NCI-H1436 treated with DMSO at 0.1 percent for 48 hours (cell line): ENCODE results near the gene GAS7.
"Not testable (repeated sequence)": the region's sequence is repeated elsewhere in the genome, so short reads cannot be mapped to it uniquely, and the experiment has no call there.

Source experiments
- DNase-seq: peaks from one replicate; lab custom pipeline; 2025; lab: John Stamatoyannopoulos, UW

The GAS7 gene

DNA sequence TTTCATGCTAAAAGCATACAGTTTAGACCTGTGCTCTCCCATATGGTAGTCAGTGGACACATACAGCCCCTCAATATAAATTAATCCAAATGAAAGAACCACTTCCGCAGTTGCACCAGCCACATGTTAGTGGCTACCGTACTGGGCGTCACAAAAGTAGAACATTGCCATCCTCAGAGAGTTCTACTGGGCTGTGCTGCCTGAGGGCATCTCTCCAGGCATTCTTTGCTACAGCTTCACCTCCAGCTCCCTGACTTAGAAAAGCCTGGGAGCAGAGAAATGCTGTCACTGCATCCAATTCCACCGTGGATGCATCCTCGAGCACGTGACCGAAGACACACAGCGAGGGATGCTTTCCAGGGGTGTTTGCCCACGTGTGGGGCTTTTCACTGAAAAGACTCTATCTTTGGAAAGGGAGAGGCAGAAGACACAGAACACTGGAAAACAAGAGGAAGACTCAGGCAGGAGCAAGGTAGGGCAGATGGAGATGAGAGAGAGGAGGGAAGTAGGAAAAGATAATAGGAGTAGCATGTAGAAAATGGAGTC is 86.4 kb downstream of the GAS7 start:
- no peak for DNase-seq

DNA sequence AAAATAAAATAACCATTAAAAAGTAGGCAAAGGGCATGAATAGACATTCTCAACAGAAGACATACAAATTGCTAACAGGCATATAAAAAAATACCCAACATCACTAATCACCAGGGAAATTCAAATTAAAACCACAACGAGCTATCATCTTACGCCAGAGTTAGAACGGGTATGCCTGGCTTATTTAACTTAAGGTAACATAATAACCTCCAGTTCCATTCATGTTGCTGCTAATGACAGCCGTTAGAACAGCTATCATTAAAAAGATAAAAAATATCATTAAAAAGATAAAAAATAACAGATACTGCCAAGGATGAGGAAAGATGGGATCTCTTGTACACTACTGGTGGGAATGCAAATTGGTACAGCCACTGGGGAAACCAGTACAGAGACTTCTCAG is 89.3 kb downstream of the GAS7 start:
- no peak for DNase-seq

DNA sequence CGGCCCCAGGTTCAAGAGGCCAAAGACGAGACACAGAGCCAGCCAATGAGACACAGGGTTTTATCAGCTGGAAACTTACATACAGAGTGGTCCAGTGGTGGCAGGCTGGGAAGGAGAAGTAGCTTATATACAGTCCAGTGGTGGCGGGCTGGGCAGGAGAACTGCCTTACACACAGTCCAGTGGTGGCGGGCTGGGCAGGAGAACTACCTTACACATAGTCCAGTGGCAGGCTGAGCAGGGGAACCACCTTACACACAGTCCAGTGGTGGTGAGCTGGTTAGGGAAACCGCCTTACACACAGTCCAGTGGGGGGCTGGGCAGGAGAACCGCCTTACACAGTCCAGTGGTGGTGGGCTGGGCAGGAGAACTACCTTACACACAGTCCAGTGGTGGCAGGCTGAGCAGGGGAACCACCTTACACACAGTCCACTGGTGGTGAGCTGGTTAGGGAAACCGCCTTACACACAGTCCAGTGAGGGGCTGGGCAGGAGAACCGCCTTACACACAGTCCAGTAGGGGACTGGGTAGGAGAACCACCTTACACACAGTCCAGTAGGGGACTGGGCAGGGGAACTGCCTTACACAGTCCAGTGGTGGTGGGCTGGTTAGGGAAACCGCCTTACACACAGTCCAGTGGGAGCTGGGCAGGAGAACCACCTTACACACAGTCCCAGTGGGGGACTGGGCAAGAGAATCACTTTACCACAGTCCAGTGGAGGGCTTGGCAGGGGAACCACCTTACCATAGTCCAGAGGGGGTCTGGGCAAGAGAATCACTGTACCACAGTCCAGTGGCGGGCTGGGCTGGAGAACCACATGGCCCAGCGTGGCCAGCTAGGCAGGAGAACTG is 90.9 kb downstream of the GAS7 start:
- DNase-seq: no peak

DNA sequence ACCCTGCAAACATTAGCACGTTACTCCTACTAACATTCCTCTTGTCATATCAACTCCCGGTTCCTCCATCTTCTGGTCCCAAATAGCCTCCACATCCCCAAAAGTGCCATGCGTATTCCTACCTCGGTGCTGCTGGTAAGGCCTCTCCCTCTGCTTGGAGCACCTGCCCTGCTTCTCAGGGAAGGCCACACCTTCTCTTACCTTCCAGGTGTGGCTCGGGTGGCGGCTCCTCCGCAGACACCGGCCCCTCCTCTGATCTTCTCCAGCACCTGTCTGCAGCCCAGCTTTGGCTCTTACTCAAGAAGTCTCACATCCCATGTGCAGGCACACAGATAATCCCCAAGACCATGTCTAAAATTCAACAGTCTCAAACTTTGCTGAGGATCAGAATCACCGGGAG is 92.3 kb downstream of the GAS7 start:
- no peak for DNase-seq

DNA sequence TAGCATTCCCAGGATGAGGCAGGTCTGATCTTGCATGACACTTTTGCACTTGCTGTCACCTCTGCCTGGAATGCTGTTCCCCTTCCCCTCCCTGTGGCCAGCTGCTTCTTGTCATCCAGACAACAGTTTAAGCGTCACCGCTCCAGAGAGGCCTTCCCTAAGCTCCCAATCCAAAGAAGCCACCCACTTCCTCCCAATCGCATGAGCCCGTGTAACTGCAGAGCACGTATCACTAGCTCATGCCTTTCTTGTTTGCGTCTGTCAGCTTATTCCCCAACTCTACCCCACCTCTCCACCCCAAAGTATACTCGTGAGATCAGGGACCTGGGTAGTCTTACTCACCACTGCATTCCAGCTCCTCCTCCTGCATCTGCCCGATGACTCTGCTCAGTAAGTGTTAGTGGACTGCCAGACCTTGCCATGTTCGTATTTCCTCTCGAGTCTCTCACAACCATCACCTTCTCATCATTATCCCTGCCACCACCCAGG is 92.8 kb downstream of the GAS7 start:
- DNase-seq: no peak

DNA sequence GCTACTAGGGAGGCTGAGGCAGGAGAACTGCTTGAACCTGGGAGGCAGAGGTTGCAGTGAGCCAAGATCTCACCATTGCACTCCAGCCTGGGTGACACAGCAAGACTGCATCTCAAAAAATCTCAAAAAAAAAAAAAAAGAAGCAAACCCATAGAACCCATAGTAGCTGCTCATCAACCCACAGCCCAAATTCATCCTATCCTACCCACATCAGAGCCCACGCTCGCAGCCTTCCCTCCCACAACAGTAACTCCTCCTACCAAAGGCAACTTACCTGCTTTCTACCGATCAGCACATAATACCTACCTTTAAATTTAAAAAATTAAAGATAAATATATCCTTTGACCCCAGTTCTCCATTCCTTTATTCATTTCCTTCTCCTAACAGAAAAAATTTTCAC is 94.7 kb downstream of the GAS7 start:
- DNase-seq: no peak

DNA sequence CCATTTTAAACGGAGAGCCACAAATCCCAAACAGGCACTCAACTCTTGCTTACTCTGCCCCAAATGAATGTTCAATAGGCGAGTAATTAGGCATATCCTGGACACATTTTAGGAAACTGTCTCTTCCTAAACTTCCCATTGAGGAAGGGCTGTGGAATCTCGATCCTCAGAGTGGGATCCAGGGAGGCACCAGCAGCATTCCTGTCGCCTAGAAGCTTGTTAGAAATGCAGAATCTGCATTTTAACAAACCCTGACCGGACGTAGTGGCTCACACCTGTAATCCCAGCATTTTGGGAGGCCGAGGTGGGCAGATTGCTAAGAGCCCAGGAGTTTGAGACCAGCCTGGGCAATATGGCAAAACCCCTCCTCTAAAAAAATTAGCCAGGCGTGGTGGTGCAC is 95.6 kb downstream of the GAS7 start:
- DNase-seq: no peak

DNA sequence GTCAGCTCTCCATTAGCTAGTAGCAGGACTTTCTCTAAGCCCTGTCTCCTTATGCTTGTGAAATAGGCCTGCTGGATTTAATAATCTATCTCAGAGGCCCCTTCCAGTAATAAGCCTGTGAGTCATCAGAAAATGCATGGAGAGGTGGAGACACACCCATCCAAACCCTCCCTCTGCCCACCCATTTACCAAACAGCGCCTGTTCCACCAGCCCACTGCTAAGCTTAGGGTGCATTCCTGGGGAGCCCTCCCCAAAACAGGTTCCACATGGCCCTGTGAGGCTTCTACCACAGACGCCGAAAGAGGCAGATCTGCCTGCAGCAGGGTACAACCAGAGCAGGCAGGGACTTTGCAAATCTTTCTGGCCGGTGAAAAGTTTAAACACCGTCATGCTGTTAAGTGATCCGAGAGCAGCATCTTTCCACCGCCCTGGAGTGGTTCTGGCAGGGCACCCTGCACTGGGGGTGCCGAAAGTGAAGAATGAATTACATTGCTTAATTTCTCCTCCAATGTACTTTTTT is 99.3 kb downstream of the GAS7 start:
- DNase-seq: no peak

DNA sequence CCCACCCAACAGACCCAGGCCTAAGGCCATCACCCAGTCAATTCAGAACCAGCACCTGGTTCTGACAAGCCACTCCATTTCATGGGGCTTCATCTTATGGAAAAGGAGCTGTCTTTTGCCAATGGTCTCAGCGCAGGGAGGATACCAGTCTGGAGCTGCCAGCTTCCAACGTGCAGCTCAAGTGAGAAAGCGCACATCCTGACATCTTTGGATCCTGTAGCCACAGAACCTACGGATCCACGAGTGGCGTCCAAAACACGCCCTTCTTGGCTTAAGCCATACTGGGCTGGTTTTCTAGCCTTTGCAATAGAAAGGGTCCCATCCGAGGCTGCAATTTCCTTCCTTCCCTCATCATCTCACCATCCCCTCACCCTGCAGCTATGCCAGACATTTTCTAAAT is 101.8 kb downstream of the GAS7 start:
- no peak for DNase-seq

DNA sequence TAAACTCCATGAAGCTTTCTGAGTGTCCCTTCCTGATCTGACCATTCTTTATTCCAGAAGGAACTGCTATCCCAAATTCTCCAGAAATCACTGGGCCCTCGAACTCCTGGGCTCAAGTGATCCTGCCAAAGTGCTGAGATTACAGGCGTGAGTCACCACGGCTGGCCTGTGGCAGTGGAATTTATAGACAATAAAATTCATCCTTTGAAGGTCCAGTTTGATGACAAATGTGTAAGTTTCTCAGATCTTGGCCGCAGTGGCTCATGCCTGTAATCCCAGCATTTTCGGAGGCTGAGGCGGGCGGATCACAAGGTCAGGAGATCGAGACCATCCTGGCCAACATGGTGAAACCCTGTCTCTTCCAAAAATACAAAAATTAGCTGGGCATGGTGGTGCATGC is 103.1 kb downstream of the GAS7 start:
- not testable (repeated sequence) for DNase-seq

DNA sequence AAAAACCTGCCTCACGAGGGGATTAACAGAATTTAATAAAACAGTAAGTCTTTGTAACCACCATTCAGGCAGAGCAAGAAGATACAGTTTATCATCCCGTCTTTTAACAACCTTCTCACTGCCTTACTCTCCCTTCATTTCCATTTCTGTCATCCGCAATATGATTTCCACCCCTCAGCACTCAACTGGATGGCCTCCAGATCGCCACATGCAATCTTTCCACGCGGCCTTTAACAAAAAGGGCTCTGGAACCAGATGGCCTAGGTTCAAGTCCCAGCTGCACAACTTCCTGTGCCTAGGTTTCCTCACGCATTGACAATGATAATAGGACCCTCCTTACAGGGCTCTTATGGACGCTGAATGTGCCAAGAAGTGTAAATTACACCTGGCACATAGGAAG is 103.6 kb downstream of the GAS7 start:
- no peak for DNase-seq

DNA sequence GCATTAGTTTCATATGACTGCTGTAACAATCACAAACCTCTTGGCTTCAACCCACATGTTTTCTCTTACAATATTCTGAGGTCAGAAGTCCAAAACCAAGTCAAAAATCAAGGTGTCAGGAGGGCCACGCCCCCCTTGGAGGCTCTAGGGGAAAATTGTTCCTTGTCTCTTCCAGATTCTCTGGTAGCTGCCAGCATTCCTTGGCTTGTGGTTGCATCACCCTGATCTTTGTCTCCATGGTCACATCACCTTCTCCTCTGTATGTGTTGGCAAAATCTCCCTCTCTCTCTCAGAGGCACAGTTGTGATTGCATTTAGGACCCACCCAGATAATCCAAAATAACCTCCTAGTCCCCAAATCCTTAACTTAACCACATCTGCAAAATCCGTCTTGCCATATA is 105.8 kb downstream of the GAS7 start:
- no peak for DNase-seq

DNA sequence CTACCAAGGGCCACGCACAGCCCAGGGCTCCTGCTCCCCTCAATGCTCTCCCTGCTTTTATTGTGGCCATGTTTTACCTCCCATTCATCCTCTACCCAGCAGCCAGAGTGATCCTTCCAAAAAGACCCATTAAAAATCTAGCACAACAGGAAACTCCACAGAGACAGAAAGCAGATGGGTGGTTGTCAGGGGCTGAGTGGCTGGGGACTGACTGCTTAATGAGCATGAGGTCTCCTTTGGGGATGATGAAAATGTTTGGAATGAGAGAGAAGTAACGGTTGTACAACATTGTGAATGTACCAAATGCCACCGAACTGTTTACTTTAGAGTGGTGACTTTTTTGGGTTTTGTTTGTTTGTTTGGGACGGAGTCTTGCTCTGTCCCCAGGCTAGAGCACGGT is 107.4 kb downstream of the GAS7 start:
- DNase-seq: no peak

DNA sequence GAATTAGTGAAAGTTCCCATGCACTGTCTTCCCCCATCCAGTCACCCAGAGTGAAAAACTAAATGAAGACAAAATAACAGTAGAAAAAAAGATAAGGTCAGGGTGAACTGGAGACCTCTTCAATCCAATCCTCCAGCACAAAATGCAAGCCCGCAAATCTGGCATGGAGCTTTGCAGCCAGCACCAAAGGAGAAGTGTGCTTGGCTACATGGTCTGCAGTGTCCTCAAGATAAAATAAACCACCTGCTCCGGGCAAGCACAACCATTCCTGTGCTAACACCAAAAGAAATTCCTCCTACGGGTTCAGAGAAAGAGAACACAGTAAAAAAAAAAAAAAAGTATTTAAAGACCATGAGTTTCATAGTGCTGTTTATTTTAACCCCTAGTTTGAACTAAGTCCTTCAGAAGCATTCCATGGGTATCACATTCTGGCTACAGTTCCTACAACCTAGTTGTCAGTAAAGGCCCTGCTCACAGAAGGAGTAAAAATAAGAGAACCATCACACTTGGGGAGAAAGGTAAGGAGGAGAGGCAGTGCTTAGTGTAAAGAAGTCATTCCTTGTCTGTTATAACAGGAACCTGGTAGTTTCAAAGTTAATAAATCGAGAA is 109.1 kb downstream of the GAS7 start:
- no peak for DNase-seq

DNA sequence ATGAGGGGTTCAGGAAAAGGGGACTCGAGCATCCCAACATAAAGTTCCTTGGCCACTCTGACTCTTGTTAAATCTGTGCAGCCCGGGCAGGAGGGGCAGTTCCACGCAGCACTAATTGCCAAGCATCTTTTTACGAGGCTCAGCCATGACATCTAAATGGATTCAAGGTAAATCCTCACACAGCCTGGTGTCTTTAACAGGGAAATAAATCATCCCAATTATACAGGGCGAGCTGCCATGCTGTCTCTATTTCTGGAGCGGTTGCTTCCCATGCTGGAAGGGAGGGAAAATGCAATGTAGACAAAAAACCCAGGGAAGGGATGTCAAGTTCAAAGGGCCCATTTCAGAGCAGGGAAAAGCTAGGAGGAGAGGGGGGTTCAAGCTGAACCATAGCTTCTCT is 110.0 kb downstream of the GAS7 start:
- no peak for DNase-seq

DNA sequence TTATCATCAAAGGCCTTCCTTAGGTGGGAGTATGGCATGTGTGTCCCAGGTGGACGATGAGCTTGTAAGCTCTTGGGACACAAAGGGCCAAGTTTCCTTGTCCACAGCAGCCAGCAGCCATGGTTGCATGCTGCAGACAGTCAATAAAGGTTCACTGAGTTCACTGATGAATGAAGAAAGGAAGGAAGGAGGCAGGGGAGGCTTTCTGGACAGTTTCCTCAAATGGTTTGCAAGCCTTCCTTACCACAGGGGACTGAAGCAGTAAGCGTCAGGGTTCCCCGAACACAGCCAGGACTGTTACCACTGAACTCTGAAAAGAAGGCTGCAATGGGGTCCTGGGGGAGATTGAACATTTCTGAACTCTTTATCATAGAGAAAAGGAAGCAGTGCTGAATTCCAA is 111.1 kb downstream of the GAS7 start:
- no peak for DNase-seq

DNA sequence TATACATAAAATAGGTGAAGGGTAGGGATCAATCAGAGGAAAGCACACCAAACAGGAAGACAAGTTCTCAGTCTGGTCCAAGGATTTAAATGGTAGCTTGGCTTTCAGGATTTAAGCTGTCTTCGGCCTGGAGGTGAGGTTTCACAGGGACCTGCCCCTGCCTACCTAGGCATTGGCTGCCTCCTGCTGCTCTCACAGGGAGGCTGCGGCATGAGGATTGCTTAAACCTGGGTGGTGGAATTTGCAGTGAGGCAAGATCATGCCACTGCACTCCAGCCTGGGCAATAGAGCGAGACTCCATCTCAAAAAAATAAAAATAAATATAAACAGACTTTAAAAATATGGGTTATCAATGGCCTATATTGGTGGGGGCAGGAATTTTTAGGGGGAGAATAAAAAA is 114.5 kb downstream of the GAS7 start:
- no peak for DNase-seq

DNA sequence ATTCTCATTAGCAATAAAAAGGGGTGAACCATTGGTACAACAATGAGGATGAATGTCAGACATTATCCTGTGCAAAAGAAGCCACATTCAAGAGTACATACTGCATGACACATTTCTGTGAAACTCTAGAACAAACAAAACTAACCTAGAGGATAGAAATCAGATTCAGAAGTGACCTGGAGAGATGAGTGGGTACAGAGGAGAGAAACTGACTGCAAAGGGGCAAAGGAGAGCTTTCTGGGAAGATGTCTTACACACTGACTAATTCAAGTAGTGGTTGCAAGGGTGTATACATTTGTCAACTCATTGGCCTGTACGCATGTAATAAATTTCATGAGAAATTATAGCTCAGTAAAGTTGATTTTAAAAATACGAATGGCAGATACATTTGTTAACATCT is 115.6 kb downstream of the GAS7 start:
- DNase-seq: no peak

DNA sequence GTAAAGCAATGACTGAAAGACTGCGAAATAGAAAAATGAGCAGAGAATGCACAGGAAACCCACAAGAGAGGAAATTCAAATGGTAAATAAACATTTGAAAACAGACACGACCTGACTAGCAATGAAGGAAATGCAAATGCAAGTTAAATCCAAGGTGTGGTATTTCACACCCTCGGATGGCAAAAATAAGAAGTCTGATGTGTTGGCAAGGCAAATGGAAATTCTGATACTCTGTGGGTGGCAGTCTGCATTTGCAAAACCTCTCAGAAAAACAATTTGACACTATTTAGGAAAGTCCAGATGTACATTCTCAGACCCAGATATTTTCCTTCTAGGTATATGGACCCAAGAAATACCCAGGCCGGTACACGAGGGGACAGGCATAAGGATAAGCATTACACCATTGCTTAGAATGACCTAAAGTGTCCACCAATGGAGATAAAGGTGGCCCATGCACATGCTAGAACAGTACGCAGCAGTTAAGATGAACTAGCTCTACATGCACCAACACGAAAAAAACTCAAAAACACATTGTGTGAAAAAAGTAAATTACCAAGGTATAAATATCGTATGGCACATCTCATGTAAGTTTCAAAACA is 116.7 kb downstream of the GAS7 start:
- no peak for DNase-seq

DNA sequence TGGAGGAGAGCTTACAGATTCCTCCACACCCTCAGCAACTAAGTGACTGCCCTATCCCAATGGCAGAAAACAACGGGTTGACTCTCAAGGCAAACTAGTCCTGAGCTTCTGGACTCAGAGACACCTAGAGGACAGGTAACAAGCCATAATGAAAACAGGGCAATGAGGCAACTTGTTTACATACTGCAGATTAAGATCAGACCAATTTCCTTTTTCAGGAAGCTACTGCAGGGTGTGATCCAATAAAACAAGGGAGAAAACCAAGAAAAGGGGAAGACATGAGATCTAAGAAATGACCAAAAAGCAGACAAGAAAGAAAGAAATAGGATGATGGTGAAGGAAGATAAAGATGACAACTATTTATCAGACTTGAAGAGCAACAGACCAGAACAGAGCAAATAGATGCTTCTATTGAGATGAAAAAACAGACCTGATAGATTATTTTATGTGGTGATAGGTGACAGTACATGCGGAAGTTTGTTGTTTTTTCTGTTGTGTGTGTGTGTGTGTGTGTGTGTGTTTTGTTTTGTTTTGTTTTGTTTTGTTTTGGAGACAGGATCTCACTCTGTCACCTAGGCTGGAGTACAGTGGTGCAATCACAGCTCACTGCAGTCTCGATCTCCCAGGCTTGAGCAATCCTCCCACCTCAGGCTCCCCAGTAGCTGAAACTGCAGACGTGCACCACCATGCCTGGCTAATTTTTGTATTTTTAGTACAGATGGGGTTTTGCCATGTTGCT is 120.7 kb downstream of the GAS7 start:
- no peak for DNase-seq

DNA sequence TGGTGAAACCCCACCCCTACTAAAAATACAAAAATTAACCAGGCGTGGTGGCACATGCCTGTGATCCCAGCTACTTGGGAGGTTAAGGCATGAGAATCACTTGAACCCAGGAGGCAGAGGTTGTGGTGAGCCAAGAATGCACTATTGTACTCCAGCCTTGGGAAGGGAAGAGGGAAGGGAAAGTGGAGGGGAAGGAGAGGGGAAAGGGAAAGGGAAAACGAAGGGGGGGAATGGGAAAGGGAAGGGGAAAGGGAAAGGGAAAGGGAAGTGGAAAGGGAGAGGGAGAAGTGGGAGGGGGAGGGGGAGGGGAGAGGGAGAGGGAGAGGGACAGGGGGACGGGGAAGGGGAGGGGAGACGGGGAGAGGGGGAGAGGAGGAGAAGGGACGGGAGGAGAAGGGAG is 122.5 kb downstream of the GAS7 start:
- DNase-seq: no peak

DNA sequence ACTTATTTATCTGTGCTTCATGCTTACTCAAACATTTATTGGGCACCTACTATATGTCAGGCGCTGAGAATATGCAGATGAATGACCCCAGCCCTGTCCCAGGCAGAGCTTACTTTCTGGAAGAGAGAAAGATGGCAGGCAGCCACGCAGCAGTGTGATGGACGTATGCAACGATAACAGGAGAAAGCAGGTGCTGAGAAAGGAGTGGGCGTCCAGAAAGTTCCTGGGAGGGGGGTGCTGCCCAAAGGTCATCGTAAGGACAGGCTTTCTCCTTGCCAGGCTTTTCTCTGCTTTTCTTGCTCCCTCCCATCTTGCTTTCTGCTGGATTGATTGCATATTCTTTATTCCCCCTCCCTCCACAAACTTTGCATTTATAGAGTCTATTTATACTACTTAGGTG is 124.5 kb downstream of the GAS7 start:
- no peak for DNase-seq
